ENCODE data around the gene TGFBR3L.

- TF ChIP-seq NFE2L2 (IDR thresholded peaks at IDR 0.05; ENCODE audit: low read length), result no peak
- no peak for TF ChIP-seq CTCF (CRISPR knock-in tag; IDR thresholded peaks at IDR 0.05)
- TF ChIP-seq CBX2 (IDR thresholded peaks at IDR 0.05; ENCODE audit: low read depth, low read length), result no peak
- no peak for TF ChIP-seq CBX2 (CRISPR knock-in tag; IDR thresholded peaks at IDR 0.05; ENCODE audit: low read depth)
Observed at GRCh38 chr19:7879836-7880235, 34.8 kb upstream of the TGFBR3L start.

Data from HepG2 (cell line).